K562 (cell line): Measurements from ENCODE around the gene JPH3. TPM values are rescaled to one million over a fixed set of nuclear protein-coding genes. Genes with fewer than 3 reads are reported as not detected.
A peak's percentile ranks its signal among the peaks of the same experiment; 100 is the strongest.

Experiments
- CBX1 ChIP-seq: sonication (generic); IDR thresholded peaks from 2 replicates; pipeline ENCODE4 v1.6.1; 2016; ENCODE audit warnings: antibody characterized with exemption, low read depth, mild to moderate bottlenecking
- ERF ChIP-seq: fragments of 450-650 bp; formaldehyde crosslinking; IDR thresholded peaks from 2 replicates; pipeline ENCODE4 v1.4.0; 2020; ENCODE audit warnings: mild to moderate bottlenecking, mixed read lengths
- GTF3C2 ChIP-seq: IDR thresholded peaks from 3 replicates; pipeline ENCODE4 v1.6.1; 2011; ENCODE audit warnings: borderline replicate concordance, mild to moderate bottlenecking, moderate library complexity; ENCODE audit not compliant: insufficient read length; ENCODE audit errors: extremely low read depth
- NCOR1 ChIP-seq: fragments of 450-650 bp; IDR thresholded peaks from 2 replicates; pipeline ENCODE4 v1.6.1; 2016; ENCODE audit warnings: mild to moderate bottlenecking, moderate library complexity
- NR2C1 ChIP-seq, 2 experiments: fragments of 450-650 bp; IDR thresholded peaks; 2 replicates each; pipeline ENCODE4 v1.6.1; 2017; ENCODE audit warnings: mild to moderate bottlenecking in 2 of 2, antibody characterized with exemption in 1 of 2, inconsistent platforms in 1 of 2, missing compliant biosample characterization in 1 of 2, missing genetic modification characterization in 1 of 2
- POLR2H ChIP-seq: IDR thresholded peaks from 2 replicates; pipeline ENCODE4 v1.6.1; 2016; ENCODE audit warnings: missing genetic modification characterization, low read depth, mild to moderate bottlenecking, control low read depth, missing compliant biosample characterization, moderate library complexity
- RFX1 ChIP-seq: fragments of 450-650 bp; IDR thresholded peaks from 2 replicates; pipeline ENCODE4 v1.6.1; 2016; ENCODE audit warnings: mild to moderate bottlenecking, moderate library complexity
- SREBF1 ChIP-seq: fragments of 150-350 bp; IDR thresholded peaks from 2 replicates; pipeline ENCODE4 v1.6.1; 2014; ENCODE audit warnings: antibody characterized with exemption, low read depth, low read length, borderline replicate concordance
- TAF7 ChIP-seq: fragments of 450-650 bp; IDR thresholded peaks from 2 replicates; pipeline ENCODE4 v1.6.1; 2016; ENCODE audit warnings: missing genetic modification characterization, missing compliant biosample characterization
- TAL1 ChIP-seq: fragments of 450-650 bp; IDR thresholded peaks from 2 replicates; pipeline ENCODE4 v1.6.1; 2016; ENCODE audit warnings: mild to moderate bottlenecking
- TCF3 ChIP-seq: sonication (generic); formaldehyde crosslinking; IDR thresholded peaks from 2 replicates; pipeline ENCODE4 v1.4.0; 2020; ENCODE audit warnings: mild to moderate bottlenecking, missing genetic modification reagents
- TCF7L2 ChIP-seq: fragments of 150-350 bp; IDR thresholded peaks from 2 replicates; pipeline ENCODE4 v1.6.1; 2016; ENCODE audit warnings: low read depth, mild to moderate bottlenecking, low read length, moderate library complexity
- U2AF2 ChIP-seq: fragments of 200-400 bp; formaldehyde crosslinking; optimal IDR thresholded peaks from 2 replicates; pipeline ENCODE3; 2017; ENCODE audit warnings: low read depth, mild to moderate bottlenecking, low read length
- ZBTB8A ChIP-seq: fragments of 450-650 bp; IDR thresholded peaks from 2 replicates; pipeline ENCODE4 v1.6.1; 2018; ENCODE audit warnings: mild to moderate bottlenecking, moderate library complexity; ENCODE audit not compliant: partially characterized antibody
- ZBTB9 ChIP-seq: fragments of 450-650 bp; formaldehyde crosslinking; IDR thresholded peaks from 2 replicates; pipeline ENCODE4 v1.4.0; 2020; ENCODE audit warnings: mild to moderate bottlenecking, moderate library complexity
- ZNF133 ChIP-seq: fragments of 250-450 bp; sonication (Bioruptor Pico); IDR thresholded peaks from 2 replicates; pipeline ENCODE4 v1.4.0; 2020; ENCODE audit warnings: mild to moderate bottlenecking
- ZNF175 ChIP-seq: fragments of 200-800 bp; sonication (Bioruptor generic); IDR thresholded peaks from 2 replicates; pipeline ENCODE4 v1.6.1; 2016; ENCODE audit warnings: low read depth, mild to moderate bottlenecking, missing genetic modification characterization, missing compliant biosample characterization
- polyA plus RNA-seq, 8 experiments: library from polyadenylated mRNA; depleted of rRNA in 4 of 8; stranded (reverse) in 5 of 8; unstranded in 3 of 8; fragments of >200 nt; fragmentation: Nextera tagmentation in 2 of 8; fragmentation: Illumina TruSeq in 1 of 8; extraction: Ambion mirVana in 2 of 8; extraction: Trizol in 1 of 8; gene quantifications; 2 replicates each; pipeline versions ENCODE4 v1.2.1 to v1.2.3, GENCODE V29; 2011 to 2014; ENCODE audit warnings: inconsistent platforms in 1 of 8, missing spikeins in 1 of 8
- total RNA-seq, 7 experiments: library from RNA; depleted of rRNA in 6 of 7; stranded (reverse); fragments of >200 nt in 6 of 7; fragmentation: Illumina TruSeq in 2 of 7; extraction: Trizol in 2 of 7; gene quantifications; 2 replicates each; pipeline versions ENCODE4 v1.2.1 to v1.2.3, GENCODE V29; 2011 to 2021; ENCODE audit warnings: low replicate concordance in 1 of 7
- TF ChIP-seq, protein P1 (sequence below): sonication (generic); formaldehyde crosslinking; IDR thresholded peaks from 2 replicates; pipeline ENCODE4 v1.8.1; 2023; ENCODE audit warnings: mild to moderate bottlenecking, missing genetic modification reagents
- TF ChIP-seq, protein P2 (sequence below): IDR thresholded peaks from 2 replicates; pipeline ENCODE4 v1.6.1; 2016; ENCODE audit warnings: missing genetic modification characterization, missing compliant biosample characterization

Gene JPH3
- total and polyA plus RNA-seq, 9 of the 15 experiments (the other 6 are each of a cell fraction or from before 2014, with no cell fraction given) = 0.01 TPM; not detected in 8

DNA sequence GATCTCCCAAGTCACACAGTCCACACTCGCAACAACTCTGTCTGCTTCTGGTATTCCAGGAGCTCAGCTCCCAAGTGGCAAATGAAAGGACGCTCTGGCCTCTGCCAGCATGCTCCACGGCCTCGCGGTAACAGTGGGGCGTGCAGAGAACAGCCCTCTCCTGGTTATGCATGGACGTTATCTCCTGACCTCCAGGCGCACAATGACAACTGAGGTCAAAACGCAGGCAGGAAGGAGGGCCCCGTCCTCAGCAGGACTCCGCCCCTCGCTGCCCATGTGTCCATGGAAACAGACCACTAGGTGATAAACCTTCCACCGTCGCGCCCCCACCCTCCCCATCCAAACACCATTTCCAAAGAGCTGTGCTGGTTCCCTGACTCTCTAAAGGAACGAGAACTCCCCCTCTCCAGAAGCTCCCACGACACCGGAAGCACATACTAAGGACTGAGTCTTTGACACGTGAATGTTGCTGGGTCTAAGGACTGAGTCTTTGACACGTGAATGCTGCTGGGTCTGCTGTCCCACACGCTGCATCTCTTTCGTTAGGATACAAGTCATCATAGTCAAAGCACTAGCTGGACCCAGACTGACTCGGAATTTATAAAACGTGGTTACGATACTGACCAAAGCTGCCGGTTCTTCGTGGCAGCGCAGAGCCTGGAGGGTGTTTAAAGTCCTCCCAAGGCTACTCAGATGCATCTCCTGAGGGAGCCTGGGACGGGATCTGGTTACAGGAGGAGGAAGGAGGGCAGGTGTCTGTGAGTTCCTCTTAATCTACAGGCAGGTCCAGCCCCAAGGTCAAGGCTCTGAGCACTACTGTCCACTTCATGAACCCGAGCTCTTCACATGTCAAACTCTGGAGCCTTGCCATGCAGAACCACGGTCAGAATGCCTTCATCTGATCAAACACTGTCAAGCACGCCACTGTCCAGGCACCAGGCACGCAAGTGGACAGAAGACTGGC, 119.6 kb downstream of the JPH3 start (continued):
- TF ChIP-seq GTF3C2 (no peak), TAL1 (peak; percentile 91), POLR2H (tag) (no peak), ERF (CRISPR knock-in tag) (no peak), U2AF2 (no peak), ZNF175 (CRISPR knock-in tag) (no peak), TAF7 (tag) (no peak), ZBTB8A (no peak), CBX1 (no peak), ZNF133 (CRISPR knock-in tag) (no peak), SREBF1 (no peak), NCOR1 (peak; percentile 86), RFX1 (peak; percentile 93), ZBTB9 (CRISPR knock-in tag) (peak; percentile 47; the same call in 1 of the 2 replicates), TCF7L2 (no peak), TCF3 (CRISPR knock-in tag) (peak; percentile 96), NR2C1 (IDR thresholded peaks at IDR 0.05) (peak; percentile 92), NR2C1 (tag; IDR thresholded peaks at IDR 0.05) (peak; percentile 93)
- TF ChIP-seq, protein P1, sequence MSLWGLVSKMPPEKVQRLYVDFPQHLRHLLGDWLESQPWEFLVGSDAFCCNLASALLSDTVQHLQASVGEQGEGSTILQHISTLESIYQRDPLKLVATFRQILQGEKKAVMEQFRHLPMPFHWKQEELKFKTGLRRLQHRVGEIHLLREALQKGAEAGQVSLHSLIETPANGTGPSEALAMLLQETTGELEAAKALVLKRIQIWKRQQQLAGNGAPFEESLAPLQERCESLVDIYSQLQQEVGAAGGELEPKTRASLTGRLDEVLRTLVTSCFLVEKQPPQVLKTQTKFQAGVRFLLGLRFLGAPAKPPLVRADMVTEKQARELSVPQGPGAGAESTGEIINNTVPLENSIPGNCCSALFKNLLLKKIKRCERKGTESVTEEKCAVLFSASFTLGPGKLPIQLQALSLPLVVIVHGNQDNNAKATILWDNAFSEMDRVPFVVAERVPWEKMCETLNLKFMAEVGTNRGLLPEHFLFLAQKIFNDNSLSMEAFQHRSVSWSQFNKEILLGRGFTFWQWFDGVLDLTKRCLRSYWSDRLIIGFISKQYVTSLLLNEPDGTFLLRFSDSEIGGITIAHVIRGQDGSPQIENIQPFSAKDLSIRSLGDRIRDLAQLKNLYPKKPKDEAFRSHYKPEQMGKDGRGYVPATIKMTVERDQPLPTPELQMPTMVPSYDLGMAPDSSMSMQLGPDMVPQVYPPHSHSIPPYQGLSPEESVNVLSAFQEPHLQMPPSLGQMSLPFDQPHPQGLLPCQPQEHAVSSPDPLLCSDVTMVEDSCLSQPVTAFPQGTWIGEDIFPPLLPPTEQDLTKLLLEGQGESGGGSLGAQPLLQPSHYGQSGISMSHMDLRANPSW (CRISPR knock-in tag) = peak; percentile 22; the same call in 1 of the 2 replicates
- TF ChIP-seq, protein P2, sequence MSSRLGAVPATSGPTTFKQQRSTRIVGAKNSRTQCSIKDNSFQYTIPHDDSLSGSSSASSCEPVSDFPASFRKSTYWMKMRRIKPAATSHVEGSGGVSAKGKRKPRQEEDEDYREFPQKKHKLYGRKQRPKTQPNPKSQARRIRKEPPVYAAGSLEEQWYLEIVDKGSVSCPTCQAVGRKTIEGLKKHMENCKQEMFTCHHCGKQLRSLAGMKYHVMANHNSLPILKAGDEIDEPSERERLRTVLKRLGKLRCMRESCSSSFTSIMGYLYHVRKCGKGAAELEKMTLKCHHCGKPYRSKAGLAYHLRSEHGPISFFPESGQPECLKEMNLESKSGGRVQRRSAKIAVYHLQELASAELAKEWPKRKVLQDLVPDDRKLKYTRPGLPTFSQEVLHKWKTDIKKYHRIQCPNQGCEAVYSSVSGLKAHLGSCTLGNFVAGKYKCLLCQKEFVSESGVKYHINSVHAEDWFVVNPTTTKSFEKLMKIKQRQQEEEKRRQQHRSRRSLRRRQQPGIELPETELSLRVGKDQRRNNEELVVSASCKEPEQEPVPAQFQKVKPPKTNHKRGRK (tag) = no peak
